NCI-H446 treated with DMSO at 0.1 percent for 48 hours (cell line): ENCODE results near the gene POLD3.
A peak's percentile ranks its signal among the peaks of the same experiment; 100 is the strongest.

ENCODE experiments used
- DNase-seq: peaks from one replicate; lab custom pipeline; 2025; lab: John Stamatoyannopoulos, UW

The POLD3 gene

DNA sequence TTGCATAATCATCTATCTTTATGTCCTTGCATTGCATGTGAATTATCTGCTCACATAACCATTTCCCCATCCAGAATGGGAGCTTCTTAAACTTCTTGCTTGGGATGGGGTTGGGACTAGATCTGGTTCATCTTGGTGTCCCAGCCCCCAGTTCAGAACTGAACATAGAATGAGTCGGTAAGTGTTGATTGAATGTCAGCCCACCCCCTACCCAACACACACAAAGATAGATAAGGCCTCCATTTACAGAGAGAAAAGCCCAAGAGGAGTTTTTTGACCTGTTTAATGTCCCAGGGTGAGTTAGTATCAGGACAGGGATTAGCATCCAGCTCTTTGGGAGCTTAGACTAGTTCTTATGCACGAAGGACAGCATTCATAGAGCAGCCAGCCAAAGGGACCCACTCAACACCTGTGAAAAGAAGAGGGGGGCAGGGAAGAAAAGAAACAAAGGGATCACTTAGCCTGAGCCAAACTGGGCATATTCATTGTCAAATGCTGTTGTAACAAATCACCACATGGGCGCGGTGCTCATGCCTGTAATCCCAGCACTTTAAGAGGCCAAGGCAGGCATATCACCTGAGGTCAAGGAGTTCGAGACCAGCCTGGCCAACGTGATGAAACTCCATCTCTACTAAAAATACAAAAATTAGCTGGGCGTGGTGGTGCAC lies 81.4 kb downstream of the POLD3 start:
- no peak for DNase-seq

- DNase-seq = no peak
These were observed 83.4 kb downstream of the POLD3 start for GRCh38 chr11:74675761-74676160.

DNA sequence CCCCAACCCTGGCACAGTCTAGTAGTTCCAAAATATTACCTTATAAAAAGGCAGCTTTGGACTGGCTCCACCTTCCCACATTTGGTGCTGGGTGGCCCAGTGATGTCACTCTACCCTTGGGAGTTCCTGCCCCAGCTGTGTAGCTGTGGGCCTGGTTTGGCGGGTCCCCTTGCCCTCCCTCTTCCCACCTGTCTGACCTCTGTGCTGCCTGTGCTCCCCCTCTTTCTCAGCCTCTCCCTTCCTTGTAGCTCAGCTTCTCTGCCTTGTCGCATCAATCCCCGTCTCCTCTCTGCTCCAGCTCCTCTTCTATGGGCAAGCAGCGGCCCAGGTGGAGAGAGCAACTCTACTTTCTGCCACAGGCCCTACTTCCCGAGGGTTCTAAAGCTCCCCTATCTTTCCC lies 84.2 kb downstream of the POLD3 start:
- no peak for DNase-seq

GRCh38 chr11:74677131-74677530 lies 84.7 kb downstream of the POLD3 start:
- DNase-seq = no peak

DNA sequence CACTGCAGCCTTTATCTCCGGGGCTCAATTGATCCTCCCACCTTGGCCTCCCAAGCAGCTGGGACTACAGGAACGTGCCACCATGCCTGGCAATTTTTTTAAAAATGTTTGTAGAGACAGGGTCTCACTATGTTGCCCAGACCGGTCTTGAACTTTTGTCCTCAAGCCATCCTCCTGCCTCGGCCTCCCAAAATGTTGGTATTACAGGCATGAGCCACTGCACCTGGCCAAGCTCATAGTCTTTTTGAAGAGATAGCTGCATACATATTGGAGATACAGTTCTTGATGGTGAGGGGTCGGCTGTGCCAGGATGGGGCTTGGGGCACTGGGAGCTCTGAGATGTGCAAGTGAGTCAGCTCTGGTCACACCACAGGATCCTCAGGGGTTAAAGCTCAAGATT lies 85.7 kb downstream of the POLD3 start:
- no peak for DNase-seq

- DNase-seq = no peak
These were observed 86.5 kb downstream of the POLD3 start for GRCh38 chr11:74678591-74679512.

DNA sequence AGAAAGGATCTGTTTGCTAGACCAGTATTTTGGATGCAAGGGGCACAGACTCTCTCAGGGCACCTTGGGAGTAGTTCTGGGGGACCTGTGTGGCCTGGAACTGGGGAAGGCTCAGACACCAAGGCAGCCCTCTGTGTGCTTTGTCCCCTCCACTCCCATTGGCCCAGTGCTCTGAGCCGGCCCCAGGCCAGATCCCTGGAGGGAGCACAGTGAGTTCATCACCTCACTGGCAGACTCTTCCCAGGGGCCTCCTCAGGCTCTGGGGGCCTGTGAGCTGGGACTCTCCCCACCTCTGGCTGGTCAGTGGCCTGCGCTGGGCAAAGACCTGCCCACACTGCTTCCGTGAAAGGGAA lies 87.1 kb downstream of the POLD3 start:
- DNase-seq = no peak

DNA sequence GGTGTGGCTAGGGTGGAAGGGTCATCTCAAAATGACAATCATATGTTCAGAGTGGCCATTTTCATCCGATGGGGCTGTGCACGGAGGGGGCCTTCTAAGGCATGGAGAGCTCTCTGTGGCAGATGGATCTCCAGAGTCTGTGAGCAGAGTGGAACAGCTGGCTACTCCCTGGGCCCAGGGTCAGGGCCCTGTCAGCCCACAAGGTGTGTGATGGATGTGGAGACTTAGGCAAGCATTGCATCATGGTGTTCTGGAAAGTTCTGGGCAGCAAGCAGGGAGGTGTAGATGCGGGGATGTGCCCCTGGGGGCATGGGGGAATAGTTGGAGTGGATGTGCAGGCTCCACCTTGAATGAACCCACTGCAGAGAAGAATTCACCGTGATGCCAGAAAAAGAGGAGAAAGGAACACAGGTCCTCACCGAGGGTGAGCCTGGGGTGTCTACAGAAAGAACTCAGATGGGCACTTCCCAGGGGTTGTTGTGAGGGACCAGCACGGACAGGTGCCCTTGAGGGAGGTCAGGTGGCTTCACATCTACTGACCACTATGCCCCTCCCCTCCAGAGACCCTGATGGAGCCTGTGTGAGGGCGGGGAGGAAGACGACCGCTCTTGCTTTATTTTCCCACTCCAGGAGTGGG lies 87.8 kb downstream of the POLD3 start:
- no peak for DNase-seq

- DNase-seq = no peak
These were observed 88.5 kb downstream of the POLD3 start for GRCh38 chr11:74680703-74681531.

GRCh38 chr11:74681686-74682651 lies 89.6 kb downstream of the POLD3 start:
- peak; percentile 3 for DNase-seq

DNA sequence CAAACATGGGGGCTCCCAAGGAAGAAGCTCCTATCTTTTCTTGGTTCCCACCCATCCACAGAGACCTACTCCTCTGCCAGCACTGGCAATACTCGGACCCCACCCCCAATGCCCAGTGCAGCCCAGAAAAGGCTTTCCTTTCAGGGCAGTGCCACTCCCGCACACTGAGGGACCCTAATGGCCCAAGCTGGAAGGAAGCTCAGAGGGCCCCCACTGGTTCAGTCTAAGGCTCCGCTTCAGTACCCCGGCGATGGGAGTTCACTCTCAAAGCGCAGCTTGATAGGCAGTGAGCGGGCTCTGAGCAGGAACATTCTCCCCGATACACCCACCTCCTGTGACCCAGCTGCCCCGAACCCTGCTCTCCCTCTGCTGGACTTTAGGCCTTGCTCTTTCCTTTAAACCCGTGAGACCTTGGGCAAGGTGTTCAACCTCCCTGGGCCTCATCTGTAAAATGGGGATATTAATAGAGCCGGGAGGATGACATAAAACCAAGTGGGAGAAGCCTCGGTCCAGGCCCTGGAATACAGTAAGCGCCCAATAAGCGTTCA lies 90.4 kb downstream of the POLD3 start:
- DNase-seq = no peak

GRCh38 chr11:74683279-74683871 lies 91.0 kb downstream of the POLD3 start:
- no peak for DNase-seq

- no peak for DNase-seq
These were observed 91.6 kb downstream of the POLD3 start for GRCh38 chr11:74683941-74684481.

DNA sequence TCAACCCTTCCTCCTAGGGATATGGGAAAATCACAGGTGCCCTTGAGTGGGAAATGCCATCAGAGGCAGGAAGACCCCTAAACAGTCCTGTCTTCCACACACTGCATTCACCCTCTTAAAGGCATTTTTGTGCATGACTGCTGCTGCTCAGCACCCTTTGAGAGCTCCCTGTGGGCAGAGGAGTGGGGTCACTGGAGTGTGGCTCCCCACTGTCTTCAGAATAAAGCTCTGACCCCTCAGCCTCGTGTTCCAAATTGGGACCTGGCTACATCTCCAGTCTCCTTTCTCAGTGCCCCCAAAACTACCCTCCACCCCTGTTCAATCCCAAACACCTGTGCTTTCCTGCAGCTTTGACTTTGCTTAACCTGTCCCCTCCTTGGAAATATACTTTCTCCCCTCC lies 92.3 kb downstream of the POLD3 start:
- DNase-seq = no peak

GRCh38 chr11:74685338-74685737 lies 93.0 kb downstream of the POLD3 start:
- DNase-seq = no peak

DNA sequence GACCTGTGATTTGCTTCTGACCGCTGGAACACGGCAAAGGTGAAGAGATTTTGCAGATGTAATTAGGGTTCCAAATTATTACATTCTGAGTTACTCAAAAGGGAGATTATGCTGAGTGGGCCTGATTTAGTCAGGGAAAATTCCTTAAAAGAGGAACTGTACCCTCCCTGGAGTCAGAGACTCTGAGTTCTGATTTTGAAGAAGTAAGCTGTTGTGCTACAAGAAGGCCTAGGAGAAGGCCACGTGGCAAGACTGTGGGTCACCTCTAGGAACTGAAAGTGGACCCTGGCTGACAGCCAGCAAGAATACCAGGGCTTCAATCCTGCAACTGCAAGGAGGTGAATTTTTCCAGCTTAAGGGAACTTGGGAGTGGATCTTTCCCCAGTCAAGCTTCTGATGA lies 93.5 kb downstream of the POLD3 start:
- no peak for DNase-seq

DNA sequence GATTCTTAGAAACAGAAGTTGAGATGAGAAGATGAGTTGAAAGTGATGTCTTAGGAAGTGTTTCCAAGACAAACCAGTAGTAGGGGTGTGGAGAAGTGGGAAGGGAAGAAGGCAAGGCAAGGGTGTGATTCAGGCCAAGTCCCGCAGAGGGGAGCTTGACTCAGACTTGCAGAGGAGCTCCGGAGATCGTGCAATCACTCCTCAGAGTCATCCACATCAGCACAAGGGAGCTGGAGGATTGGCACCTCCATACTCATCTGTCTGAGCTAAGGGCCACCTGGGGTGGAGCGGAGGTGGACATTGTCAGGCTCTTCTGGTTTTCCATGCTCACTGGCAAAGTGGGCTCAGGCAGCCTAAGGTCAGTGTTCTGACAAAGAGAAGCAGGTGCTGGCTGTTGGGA lies 94.4 kb downstream of the POLD3 start:
- no peak for DNase-seq

DNA sequence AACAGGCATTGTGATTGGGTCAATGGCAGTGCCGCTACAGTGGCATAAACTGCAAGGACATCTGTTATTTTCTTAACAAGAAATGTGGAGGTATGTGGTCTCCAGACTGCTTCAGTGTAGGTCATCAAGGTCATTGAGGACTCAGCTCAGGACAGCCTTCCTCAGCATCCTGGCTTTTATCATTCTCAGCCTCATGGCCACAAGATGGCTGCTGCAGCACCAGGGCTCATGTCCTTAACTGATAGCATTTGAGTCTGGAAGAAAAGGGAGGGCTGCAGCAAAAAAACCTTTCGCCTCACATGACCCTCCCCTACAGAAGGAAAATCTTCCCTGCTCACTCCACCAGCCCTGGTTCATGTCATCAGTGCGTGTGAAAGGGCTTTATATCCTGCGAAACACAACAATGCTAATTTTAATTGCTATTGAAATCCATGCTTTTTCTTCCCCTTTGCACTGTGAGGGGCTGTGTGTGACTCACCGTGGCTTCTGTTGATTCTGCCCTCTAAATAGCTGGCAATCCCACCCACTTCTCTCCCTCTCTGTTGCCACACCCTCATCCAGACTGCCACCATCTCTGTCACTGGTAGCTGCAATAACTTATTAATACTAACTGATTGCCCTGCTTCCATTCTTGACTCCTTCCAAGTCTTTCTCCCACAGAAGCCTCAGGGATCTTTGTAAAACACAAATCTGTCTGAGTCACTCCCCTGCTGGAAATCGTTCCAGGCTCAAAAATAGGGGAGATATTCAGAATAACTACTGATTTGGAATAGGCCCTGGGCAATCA lies 95.0 kb downstream of the POLD3 start:
- no peak for DNase-seq

DNA sequence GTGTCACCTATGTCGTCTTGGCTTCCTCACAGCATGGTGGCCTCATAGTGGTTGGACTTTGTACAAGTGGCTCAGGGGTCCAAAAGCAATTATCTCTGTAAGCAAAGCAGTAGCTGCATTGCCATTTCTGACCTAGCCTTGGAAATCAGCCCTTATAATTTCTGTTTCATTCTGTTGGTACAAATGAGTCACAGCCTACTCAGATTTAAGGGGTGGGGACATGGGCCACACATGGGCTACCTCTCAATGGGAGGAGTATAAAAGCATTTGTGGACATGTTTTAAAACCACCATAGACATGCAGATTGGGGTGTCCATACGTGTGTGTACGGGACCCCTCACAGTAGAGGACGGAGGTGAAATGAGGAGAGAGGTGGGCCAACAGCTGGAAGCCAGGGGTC lies 97.3 kb downstream of the POLD3 start:
- DNase-seq = no peak
